ENCODE results near the gene MYBL2. TPM values are rescaled to one million over a fixed set of nuclear protein-coding genes. Genes with fewer than 3 reads are reported as not detected.
"Not testable (repeated sequence)": the region's sequence is repeated elsewhere in the genome, so short reads cannot be mapped to it uniquely, and the experiment has no call there.

MYBL2 gene
- total RNA-seq, result 2.3 TPM
- 0.38 TPM for polyA plus RNA-seq

GRCh38 chr20:43666376-43667328 is at the start of gene MYBL2:
Gene MYBL2 (plus strand): TSS chr20:43667114. CDS start chr20:43667284, 170 bp downstream.
- Histone ChIP-seq H3K27ac (ENCODE audit: low read depth) (no peak within 1 kb of the TSS), H3K4me3 (ENCODE audit: low read depth, low read length) (peak within 1 kb of the TSS; percentile 11), H3K36me3 (ENCODE audit: insufficient read depth) (no peaks in the 10 kb centered on the region), H3K4me1 (ENCODE audit: insufficient read depth) (no peaks in the 10 kb centered on the region)
- no peak for DNase-seq (ENCODE audit: extremely low spot score)
- 10% methylated on average over 90 of the region's 90 CpGs for WGBS

GRCh38 chr20:43631598-43631997 is 35.3 kb upstream of the MYBL2 start:
- Histone ChIP-seq H3K27ac (ENCODE audit: low read depth) (no peak overlapping the region), H3K4me3 (ENCODE audit: low read depth, low read length) (no peak overlapping the region), H3K36me3 (ENCODE audit: insufficient read depth) (peaks cover 2% of the 10 kb centered on the region), H3K4me1 (ENCODE audit: insufficient read depth) (no peaks in the 10 kb centered on the region)
- no peak for DNase-seq (ENCODE audit: extremely low spot score)
- 97% methylated on average over 8 of the region's 8 CpGs for WGBS

- peaks cover 5% of the 10 kb centered on the region for H3K36me3 ChIP-seq (ENCODE audit: insufficient read depth)
Measured at GRCh38 chr20:43636429-43636828, 30.5 kb upstream of the MYBL2 start.

GRCh38 chr20:43642548-43642947 is 24.4 kb upstream of the MYBL2 start:
- H3K27ac ChIP-seq (ENCODE audit: low read depth), result no peak overlapping the region
- DNase-seq (ENCODE audit: extremely low spot score), result no peak
- WGBS, result 96% methylated on average over 4 of the region's 4 CpGs
- no peaks in the 10 kb centered on the region for H3K4me1 ChIP-seq (ENCODE audit: insufficient read depth)
- H3K4me3 ChIP-seq (ENCODE audit: low read depth, low read length), result no peak overlapping the region
- H3K36me3 ChIP-seq (ENCODE audit: insufficient read depth), result peaks cover 6% of the 10 kb centered on the region

More at GRCh38 chr20:43636429-43636828, 30.5 kb upstream of the MYBL2 start:
- 89% methylated on average over 2 of the region's 2 CpGs for WGBS
- no peak overlapping the region for H3K4me3 ChIP-seq (ENCODE audit: low read depth, low read length)
- no peak overlapping the region for H3K27ac ChIP-seq (ENCODE audit: low read depth)
- DNase-seq (ENCODE audit: extremely low spot score), result no peak
- no peaks in the 10 kb centered on the region for H3K4me1 ChIP-seq (ENCODE audit: insufficient read depth)

GRCh38 chr20:43650997-43651525 is 15.9 kb upstream of the MYBL2 start:
- Histone ChIP-seq H3K27ac (ENCODE audit: low read depth) (no peak overlapping the region), H3K4me3 (ENCODE audit: low read depth, low read length) (no peak overlapping the region), H3K4me1 (ENCODE audit: insufficient read depth) (no peaks in the 10 kb centered on the region), H3K36me3 (ENCODE audit: insufficient read depth) (no peaks in the 10 kb centered on the region)
- no peak for DNase-seq (ENCODE audit: extremely low spot score)
- WGBS, result 70% methylated on average over 3 of the region's 3 CpGs

GRCh38 chr20:43651650-43652184 is 15.2 kb upstream of the MYBL2 start:
- WGBS, result 92% methylated on average over 10 of the region's 10 CpGs

GRCh38 chr20:43653966-43654365 is 12.9 kb upstream of the MYBL2 start:
- no peak overlapping the region for H3K4me3 ChIP-seq (ENCODE audit: low read depth, low read length)
- H3K36me3 ChIP-seq (ENCODE audit: insufficient read depth), result no peaks in the 10 kb centered on the region
- DNase-seq (ENCODE audit: extremely low spot score), result no peak
- no peak overlapping the region for H3K27ac ChIP-seq (ENCODE audit: low read depth)
- H3K4me1 ChIP-seq (ENCODE audit: insufficient read depth), result no peaks in the 10 kb centered on the region
- WGBS, result 94% methylated on average over 3 of the region's 3 CpGs

More at GRCh38 chr20:43651650-43652184, 15.2 kb upstream of the MYBL2 start:
- not testable (repeated sequence) for H3K27ac ChIP-seq (ENCODE audit: low read depth); H3K36me3 ChIP-seq (ENCODE audit: insufficient read depth); H3K4me1 ChIP-seq (ENCODE audit: insufficient read depth); H3K4me3 ChIP-seq (ENCODE audit: low read depth, low read length); DNase-seq (ENCODE audit: extremely low spot score)

GRCh38 chr20:43655176-43655575 is 11.7 kb upstream of the MYBL2 start:
- not testable (repeated sequence) for DNase-seq (ENCODE audit: extremely low spot score); H3K27ac ChIP-seq (ENCODE audit: low read depth); H3K4me3 ChIP-seq (ENCODE audit: low read depth, low read length); H3K36me3 ChIP-seq (ENCODE audit: insufficient read depth); H3K4me1 ChIP-seq (ENCODE audit: insufficient read depth)
- 89% methylated on average over 6 of the region's 6 CpGs for WGBS

GRCh38 chr20:43655937-43656336 is 11.0 kb upstream of the MYBL2 start:
- no peak for DNase-seq (ENCODE audit: extremely low spot score)
- no peaks in the 10 kb centered on the region for H3K36me3 ChIP-seq (ENCODE audit: insufficient read depth)
- H3K4me1 ChIP-seq (ENCODE audit: insufficient read depth), result no peaks in the 10 kb centered on the region
- H3K27ac ChIP-seq (ENCODE audit: low read depth), result no peak overlapping the region
- 75% methylated on average over 3 of the region's 3 CpGs for WGBS
- no peak overlapping the region for H3K4me3 ChIP-seq (ENCODE audit: low read depth, low read length)

- Histone ChIP-seq H3K27ac (ENCODE audit: low read depth) (no peak overlapping the region), H3K4me3 (ENCODE audit: low read depth, low read length) (peak overlapping the region; percentile 48), H3K4me1 (ENCODE audit: insufficient read depth) (no peaks in the 10 kb centered on the region), H3K36me3 (ENCODE audit: insufficient read depth) (no peaks in the 10 kb centered on the region)
- 74% methylated on average over 11 of the region's 11 CpGs for WGBS
- DNase-seq (ENCODE audit: extremely low spot score), result no peak
Measured at GRCh38 chr20:43658069-43658722, 8.7 kb upstream of the MYBL2 start.

- Histone ChIP-seq H3K36me3 (ENCODE audit: insufficient read depth) (no peaks in the 10 kb centered on the region), H3K4me3 (ENCODE audit: low read depth, low read length) (no peak overlapping the region), H3K4me1 (ENCODE audit: insufficient read depth) (no peaks in the 10 kb centered on the region), H3K27ac (ENCODE audit: low read depth) (no peak overlapping the region)
- 84% methylated on average over 6 of the region's 6 CpGs for WGBS
- no peak for DNase-seq (ENCODE audit: extremely low spot score)
Measured at GRCh38 chr20:43658723-43659419, 8.0 kb upstream of the MYBL2 start.

- Histone ChIP-seq H3K27ac (ENCODE audit: low read depth) (no peak overlapping the region), H3K36me3 (ENCODE audit: insufficient read depth) (no peaks in the 10 kb centered on the region), H3K4me1 (ENCODE audit: insufficient read depth) (no peaks in the 10 kb centered on the region), H3K4me3 (ENCODE audit: low read depth, low read length) (no peak overlapping the region)
- whole genome bisulfite sequencing, result 64% methylated on average over 2 of the region's 2 CpGs
- DNase-seq (ENCODE audit: extremely low spot score), result no peak
Measured at GRCh38 chr20:43662943-43663655, 3.8 kb upstream of the MYBL2 start.
